ENCODE data around the gene NME2.
"Not testable (repeated sequence)": the region's sequence is repeated elsewhere in the genome, so short reads cannot be mapped to it uniquely, and the experiment has no call there.

Gene NME2

DNA sequence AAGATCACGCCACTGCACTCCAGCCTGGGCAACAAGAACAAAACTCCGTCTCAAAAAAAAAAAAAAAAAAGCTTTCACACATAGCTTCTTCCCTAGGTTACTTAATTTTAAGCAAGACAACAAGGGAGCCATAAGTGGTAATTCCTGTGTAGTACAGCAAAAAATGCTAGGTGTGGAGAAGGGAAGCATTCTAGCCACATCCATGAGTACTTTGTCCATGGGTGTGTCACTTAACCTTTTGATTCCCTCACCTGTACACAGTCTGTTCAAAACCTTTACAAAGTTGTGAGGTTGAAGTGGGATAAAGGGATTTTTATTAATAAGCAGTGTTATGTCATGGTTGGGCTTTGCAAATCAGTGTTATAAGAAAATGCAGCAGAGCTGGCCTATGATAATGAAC, 4.5 kb downstream of the NME2 start:
- H3K36me3 ChIP-seq (ENCODE audit: low read depth): peaks cover 74% of the 10 kb centered on the region
- H3K4me1 ChIP-seq (ENCODE audit: insufficient read depth, poor library complexity, severe bottlenecking): no peaks in the 10 kb centered on the region
- DNase-seq (ENCODE audit: low spot score): no peak
- TF ChIP-seq, protein P1, sequence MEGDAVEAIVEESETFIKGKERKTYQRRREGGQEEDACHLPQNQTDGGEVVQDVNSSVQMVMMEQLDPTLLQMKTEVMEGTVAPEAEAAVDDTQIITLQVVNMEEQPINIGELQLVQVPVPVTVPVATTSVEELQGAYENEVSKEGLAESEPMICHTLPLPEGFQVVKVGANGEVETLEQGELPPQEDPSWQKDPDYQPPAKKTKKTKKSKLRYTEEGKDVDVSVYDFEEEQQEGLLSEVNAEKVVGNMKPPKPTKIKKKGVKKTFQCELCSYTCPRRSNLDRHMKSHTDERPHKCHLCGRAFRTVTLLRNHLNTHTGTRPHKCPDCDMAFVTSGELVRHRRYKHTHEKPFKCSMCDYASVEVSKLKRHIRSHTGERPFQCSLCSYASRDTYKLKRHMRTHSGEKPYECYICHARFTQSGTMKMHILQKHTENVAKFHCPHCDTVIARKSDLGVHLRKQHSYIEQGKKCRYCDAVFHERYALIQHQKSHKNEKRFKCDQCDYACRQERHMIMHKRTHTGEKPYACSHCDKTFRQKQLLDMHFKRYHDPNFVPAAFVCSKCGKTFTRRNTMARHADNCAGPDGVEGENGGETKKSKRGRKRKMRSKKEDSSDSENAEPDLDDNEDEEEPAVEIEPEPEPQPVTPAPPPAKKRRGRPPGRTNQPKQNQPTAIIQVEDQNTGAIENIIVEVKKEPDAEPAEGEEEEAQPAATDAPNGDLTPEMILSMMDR (IDR thresholded peaks at IDR 0.05; ENCODE audit: poor library complexity, severe bottlenecking): no peak
- no peaks in the 10 kb centered on the region for H3K9me3 ChIP-seq (ENCODE audit: severe bottlenecking)
- no peak overlapping the region for H3K4me3 ChIP-seq (ENCODE audit: severe bottlenecking)
- H3K27ac ChIP-seq (ENCODE audit: poor library complexity, severe bottlenecking): no peak overlapping the region
- no peak for ATAC-seq (ENCODE audit: low read depth)
- no peaks in the 10 kb centered on the region for H3K27me3 ChIP-seq (ENCODE audit: insufficient read depth, poor library complexity, severe bottlenecking)

DNA sequence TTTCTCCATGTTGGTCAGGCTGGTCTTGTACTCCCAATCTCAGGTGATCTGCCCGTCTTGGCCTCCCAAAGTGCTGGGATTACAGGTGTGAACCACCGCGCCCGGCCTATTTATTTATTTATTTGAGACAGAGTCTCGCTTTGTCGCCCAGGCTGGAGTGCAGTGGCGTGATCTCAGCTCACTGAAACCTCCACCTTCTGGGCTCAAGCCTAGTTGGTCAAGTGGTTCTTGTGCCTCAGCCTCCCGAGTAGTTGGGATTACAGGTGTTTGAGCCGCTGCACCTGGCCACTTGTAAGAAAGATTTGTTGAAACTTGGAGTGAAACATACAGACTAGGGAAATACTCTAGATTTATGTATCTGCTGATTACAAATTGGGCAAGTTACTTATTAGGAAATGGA, 5.8 kb downstream of the NME2 start:
- not testable (repeated sequence) for H3K27me3 ChIP-seq (ENCODE audit: insufficient read depth, poor library complexity, severe bottlenecking); H3K4me1 ChIP-seq (ENCODE audit: insufficient read depth, poor library complexity, severe bottlenecking); H3K27ac ChIP-seq (ENCODE audit: poor library complexity, severe bottlenecking); ATAC-seq (ENCODE audit: low read depth); H3K4me3 ChIP-seq (ENCODE audit: severe bottlenecking); DNase-seq (ENCODE audit: low spot score); H3K9me3 ChIP-seq (ENCODE audit: severe bottlenecking)
- H3K36me3 ChIP-seq (ENCODE audit: low read depth): peaks cover 71% of the 10 kb centered on the region

DNA sequence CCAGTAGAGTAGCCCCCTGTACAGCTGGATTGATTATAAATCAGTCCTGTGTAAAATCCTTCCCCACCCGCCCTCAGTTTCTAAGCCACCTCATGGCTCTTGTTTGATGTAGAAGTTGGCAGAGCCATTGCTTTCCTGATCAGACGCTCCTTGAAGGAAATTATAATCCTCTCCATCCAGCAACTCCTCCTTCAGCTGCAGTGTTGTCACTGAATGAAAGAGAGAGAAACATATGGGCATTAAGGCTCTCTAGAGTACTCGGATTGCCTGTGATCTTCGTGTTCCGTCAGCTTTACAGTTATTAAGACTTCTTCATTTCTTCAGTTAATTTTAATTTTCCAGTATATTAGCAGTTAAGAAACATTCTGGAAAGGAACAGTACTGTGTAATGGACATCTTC, 14.3 kb downstream of the NME2 start:
- H3K4me1 ChIP-seq (ENCODE audit: insufficient read depth, poor library complexity, severe bottlenecking): no peaks in the 10 kb centered on the region
- H3K27me3 ChIP-seq (ENCODE audit: insufficient read depth, poor library complexity, severe bottlenecking): no peaks in the 10 kb centered on the region
- H3K4me3 ChIP-seq (ENCODE audit: severe bottlenecking): no peak overlapping the region
- H3K27ac ChIP-seq (ENCODE audit: poor library complexity, severe bottlenecking): no peak overlapping the region
- peaks cover 54% of the 10 kb centered on the region for H3K36me3 ChIP-seq (ENCODE audit: low read depth)
- no peak for ATAC-seq (ENCODE audit: low read depth)
- no peaks in the 10 kb centered on the region for H3K9me3 ChIP-seq (ENCODE audit: severe bottlenecking)
- TF ChIP-seq, protein P1 (IDR thresholded peaks at IDR 0.05; ENCODE audit: poor library complexity, severe bottlenecking): no peak
- no peak for DNase-seq (ENCODE audit: low spot score)

DNA sequence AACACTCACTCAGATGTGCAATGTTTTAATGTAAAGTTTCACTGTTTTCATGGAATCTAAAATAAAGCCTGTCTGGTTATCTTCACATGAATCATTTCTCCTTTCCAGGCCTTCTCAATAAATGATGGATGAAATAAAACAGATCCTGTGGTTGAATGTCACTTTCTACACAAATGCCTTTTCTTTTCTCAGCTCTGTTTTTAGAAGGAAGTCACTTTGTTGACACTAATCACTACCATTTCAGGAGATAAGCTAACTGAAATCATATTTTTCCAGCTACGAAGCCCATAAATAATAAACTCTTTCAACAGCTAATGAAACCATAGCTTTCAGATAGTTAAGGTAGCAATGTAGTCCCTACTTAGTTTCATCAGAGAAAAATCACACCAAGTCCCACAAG, 17.9 kb downstream of the NME2 start:
- TF ChIP-seq, protein P1 (IDR thresholded peaks at IDR 0.05; ENCODE audit: poor library complexity, severe bottlenecking): no peak
- peaks cover 43% of the 10 kb centered on the region for H3K36me3 ChIP-seq (ENCODE audit: low read depth)

DNA sequence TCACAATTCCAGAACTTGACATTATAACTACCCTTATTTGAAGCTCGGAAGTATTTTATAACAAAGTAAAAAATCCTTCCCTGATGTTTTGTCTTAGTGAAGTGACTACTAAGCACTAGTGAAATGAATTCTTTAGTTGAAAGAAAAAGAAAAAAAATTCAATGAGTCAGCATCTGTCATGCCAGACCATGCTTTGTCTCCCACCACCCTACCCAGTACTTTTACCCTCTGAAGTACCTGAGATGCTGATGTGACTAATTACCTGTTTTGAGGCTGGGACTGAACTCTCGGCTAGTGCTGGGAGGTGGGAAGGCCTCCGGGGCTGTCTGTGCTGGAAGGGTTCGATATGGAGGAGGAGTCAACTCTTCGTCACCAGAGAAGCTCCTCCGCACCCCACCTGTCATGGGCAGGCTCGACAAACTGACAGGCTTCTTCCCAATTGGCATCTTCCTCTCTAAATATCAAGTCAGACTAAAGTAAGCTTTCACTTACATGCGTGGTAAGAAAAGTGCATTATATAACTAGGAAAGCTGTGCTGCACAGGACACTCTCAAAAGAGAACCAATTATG, 19.6 kb downstream of the NME2 start:
- Histone ChIP-seq H3K36me3 (ENCODE audit: low read depth) (peaks cover 57% of the 10 kb centered on the region), H3K4me1 (ENCODE audit: insufficient read depth, poor library complexity, severe bottlenecking) (no peaks in the 10 kb centered on the region), H3K4me3 (ENCODE audit: severe bottlenecking) (no peak overlapping the region), H3K9me3 (ENCODE audit: severe bottlenecking) (no peaks in the 10 kb centered on the region), H3K27ac (ENCODE audit: poor library complexity, severe bottlenecking) (no peak overlapping the region), H3K27me3 (ENCODE audit: insufficient read depth, poor library complexity, severe bottlenecking) (no peaks in the 10 kb centered on the region)
- TF ChIP-seq, protein P1 (IDR thresholded peaks at IDR 0.05; ENCODE audit: poor library complexity, severe bottlenecking): no peak
- ATAC-seq (ENCODE audit: low read depth) (no peak), DNase-seq (ENCODE audit: low spot score) (no peak)

More for the DNA sequence above, 17.9 kb downstream of the NME2 start:
- H3K4me3 ChIP-seq (ENCODE audit: severe bottlenecking): no peak overlapping the region
- no peak overlapping the region for H3K27ac ChIP-seq (ENCODE audit: poor library complexity, severe bottlenecking)
- H3K9me3 ChIP-seq (ENCODE audit: severe bottlenecking): no peaks in the 10 kb centered on the region
- no peaks in the 10 kb centered on the region for H3K27me3 ChIP-seq (ENCODE audit: insufficient read depth, poor library complexity, severe bottlenecking)
- DNase-seq (ENCODE audit: low spot score): no peak
- no peaks in the 10 kb centered on the region for H3K4me1 ChIP-seq (ENCODE audit: insufficient read depth, poor library complexity, severe bottlenecking)
- ATAC-seq (ENCODE audit: low read depth): no peak

All from RWPE2 (cell line).